ENCODE results near the gene TPT1. TPM values are rescaled to one million over a fixed set of nuclear protein-coding genes. Genes with fewer than 3 reads are reported as not detected.

The TPT1 gene
- total RNA-seq, 1 experiment from 2014 or later: 1,598 TPM

GRCh38 chr13:45333977-45334922 is 6.7 kb downstream of the TPT1 start:
- DNase-seq (ENCODE audit: low spot score): peak; percentile 27

- no peak for DNase-seq (ENCODE audit: low spot score)
Observed at GRCh38 chr13:45333251-45333976, 7.6 kb downstream of the TPT1 start.

- DNase-seq (ENCODE audit: low spot score): peak; percentile 38
Observed at GRCh38 chr13:45332831-45333219, 8.2 kb downstream of the TPT1 start.

GRCh38 chr13:45332036-45332830 is 8.8 kb downstream of the TPT1 start:
- DNase-seq (ENCODE audit: low spot score): peak; percentile 38

GRCh38 chr13:45331692-45332035 is 9.3 kb downstream of the TPT1 start:
- DNase-seq (ENCODE audit: low spot score): peak; percentile 47

- peak; percentile 31 for DNase-seq (ENCODE audit: low spot score)
Observed at GRCh38 chr13:45331123-45331619, 9.8 kb downstream of the TPT1 start.

GRCh38 chr13:45328661-45329111 is 12.3 kb downstream of the TPT1 start:
- DNase-seq (ENCODE audit: low spot score): no peak

GRCh38 chr13:45327253-45327955 is 13.6 kb downstream of the TPT1 start:
- DNase-seq (ENCODE audit: low spot score): no peak

GRCh38 chr13:45325806-45326205 is 15.2 kb downstream of the TPT1 start:
- DNase-seq (ENCODE audit: low spot score): peak; percentile 29

- no peak for DNase-seq (ENCODE audit: low spot score)
Observed at GRCh38 chr13:45320876-45321629, 19.9 kb downstream of the TPT1 start.

- DNase-seq (ENCODE audit: low spot score): no peak
Observed at GRCh38 chr13:45316996-45317395, 24.0 kb downstream of the TPT1 start.

GRCh38 chr13:45316338-45316737 is 24.6 kb downstream of the TPT1 start:
- DNase-seq (ENCODE audit: low spot score): no peak

- no peak for DNase-seq (ENCODE audit: low spot score)
Observed at GRCh38 chr13:45315520-45316167, 25.3 kb downstream of the TPT1 start.

- DNase-seq (ENCODE audit: low spot score): no peak
Observed at GRCh38 chr13:45314822-45315221, 26.2 kb downstream of the TPT1 start.

- no peak for DNase-seq (ENCODE audit: low spot score)
Observed at GRCh38 chr13:45310341-45311131, 30.4 kb downstream of the TPT1 start.

- no peak for DNase-seq (ENCODE audit: low spot score)
Observed at GRCh38 chr13:45306966-45307365, 34.0 kb downstream of the TPT1 start.

GRCh38 chr13:45305079-45305478 is 35.9 kb downstream of the TPT1 start:
- DNase-seq (ENCODE audit: low spot score): no peak

- DNase-seq (ENCODE audit: low spot score): no peak
Observed at GRCh38 chr13:45303866-45304265, 37.1 kb downstream of the TPT1 start.

GRCh38 chr13:45303026-45303425 is 38.0 kb downstream of the TPT1 start:
- no peak for DNase-seq (ENCODE audit: low spot score)

Measured in HT-29 (cell line).